Esophagus squamous epithelium (tissue), 4 donors: ENCODE results near the gene DNAJB6.

ENCODE experiments used
- CTCF ChIP-seq, 6 experiments: fragments of 450-650 bp in 4 of 6; fragments of 200-600 bp in 2 of 6; sonication (generic) in 2 of 6; IDR thresholded peaks; one replicate each; pipeline ENCODE4 v1.5.1; 2016 to 2019; ENCODE audit warnings: antibody characterized with exemption in 6 of 6, mild to moderate bottlenecking in 4 of 6, moderate library complexity in 4 of 6
- POLR2A ChIP-seq, 4 donors: fragments of 450-650 bp; IDR thresholded peaks; one replicate each; pipeline ENCODE4 v1.6.1; 2017; ENCODE audit warnings: antibody characterized with exemption in 4 of 4, mild to moderate bottlenecking in 4 of 4, moderate library complexity in 3 of 4

GRCh38 chr7:157414702-157415096, 77.9 kb downstream of the DNAJB6 start:
- TF ChIP-seq POLR2A (IDR thresholded peaks at IDR 0.05): no peak
- no peak for TF ChIP-seq CTCF (IDR thresholded peaks at IDR 0.05)
